Measurements from ENCODE around the gene SNAP25.

DNA sequence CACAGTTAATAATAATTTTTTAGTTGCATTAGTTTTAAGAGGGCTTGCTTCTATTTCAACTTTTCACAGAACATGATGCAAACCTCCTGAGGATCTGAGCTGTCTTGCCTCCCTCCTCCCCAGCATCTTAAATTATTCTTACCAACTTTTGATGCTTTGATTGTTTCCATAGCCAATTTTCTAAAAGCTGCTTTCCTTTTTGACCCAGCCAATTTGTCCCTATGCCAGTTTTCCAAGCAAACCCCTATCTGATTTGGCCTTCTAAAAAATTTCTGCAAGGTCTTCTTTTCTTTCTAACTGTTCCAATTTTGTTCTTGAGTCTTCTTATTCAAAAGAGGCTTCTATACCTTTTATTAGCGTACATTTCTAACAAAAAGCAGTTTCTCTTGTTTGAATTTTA lies 26.5 kb upstream of the SNAP25 start:
- TF ChIP-seq POLR2A (IDR thresholded peaks at IDR 0.05), result no peak
- TF ChIP-seq, protein P1, sequence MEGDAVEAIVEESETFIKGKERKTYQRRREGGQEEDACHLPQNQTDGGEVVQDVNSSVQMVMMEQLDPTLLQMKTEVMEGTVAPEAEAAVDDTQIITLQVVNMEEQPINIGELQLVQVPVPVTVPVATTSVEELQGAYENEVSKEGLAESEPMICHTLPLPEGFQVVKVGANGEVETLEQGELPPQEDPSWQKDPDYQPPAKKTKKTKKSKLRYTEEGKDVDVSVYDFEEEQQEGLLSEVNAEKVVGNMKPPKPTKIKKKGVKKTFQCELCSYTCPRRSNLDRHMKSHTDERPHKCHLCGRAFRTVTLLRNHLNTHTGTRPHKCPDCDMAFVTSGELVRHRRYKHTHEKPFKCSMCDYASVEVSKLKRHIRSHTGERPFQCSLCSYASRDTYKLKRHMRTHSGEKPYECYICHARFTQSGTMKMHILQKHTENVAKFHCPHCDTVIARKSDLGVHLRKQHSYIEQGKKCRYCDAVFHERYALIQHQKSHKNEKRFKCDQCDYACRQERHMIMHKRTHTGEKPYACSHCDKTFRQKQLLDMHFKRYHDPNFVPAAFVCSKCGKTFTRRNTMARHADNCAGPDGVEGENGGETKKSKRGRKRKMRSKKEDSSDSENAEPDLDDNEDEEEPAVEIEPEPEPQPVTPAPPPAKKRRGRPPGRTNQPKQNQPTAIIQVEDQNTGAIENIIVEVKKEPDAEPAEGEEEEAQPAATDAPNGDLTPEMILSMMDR (IDR thresholded peaks at IDR 0.05), result no peak
